ENCODE measurements around the gene PLXNA4.

- TF ChIP-seq TAF1 (IDR thresholded peaks at IDR 0.05; ENCODE audit: borderline replicate concordance, low read depth, low read length) = no peak
- no peak for TF ChIP-seq POLR2AphosphoS5 (IDR thresholded peaks at IDR 0.05; ENCODE audit: low read depth, low read length)
These were observed 34.6 kb downstream of the PLXNA4 start for GRCh38 chr7:132541656-132542055.

All from GM12892 (cell line).